Natural killer cell (primary cell): Measurements from ENCODE around the gene LTN1. TPM values are rescaled to one million over a fixed set of nuclear protein-coding genes. Genes with fewer than 3 reads are reported as not detected.

Experiments used
- ATAC-seq, 3 donors: fragments of 150-1000 bp in 2 of 3; fragments of 200-7000 bp in 1 of 3; cut with Tn5 transposase; 1 replicate in 1 of 3; 2 replicates in 2 of 3; pipeline ENCODE4 v1.10.0; 2021; ENCODE audit warnings: mild to moderate bottlenecking in 2 of 3, moderate library complexity in 2 of 3
- DNase-seq, 2 donors: peaks; one replicate each; pipeline versions ENCODE4 v3.0.0 to v3.0.0-alpha.2; 2013 to 2021; ENCODE audit warnings: mixed read lengths in 1 of 2
- H3K27ac ChIP-seq: one replicate; pipeline ENCODE4 v1.5.1; 2013; ENCODE audit warnings: mild to moderate bottlenecking, low read length
- H3K27me3 ChIP-seq: one replicate; pipeline ENCODE4 v1.6.1; 2013; ENCODE audit warnings: low read length; ENCODE audit not compliant: control insufficient read depth, insufficient read depth
- H3K36me3 ChIP-seq: one replicate; pipeline ENCODE4 v1.6.1; 2013; ENCODE audit warnings: low read length; ENCODE audit not compliant: control insufficient read depth, insufficient read depth
- H3K4me1 ChIP-seq: one replicate; pipeline ENCODE4 v1.6.1; 2013; ENCODE audit warnings: low read length; ENCODE audit not compliant: control insufficient read depth, insufficient read depth
- H3K4me3 ChIP-seq: one replicate; pipeline ENCODE4 v1.5.1; 2013; ENCODE audit warnings: low read length
- H3K9me3 ChIP-seq: one replicate; pipeline ENCODE4 v1.6.1; 2013; ENCODE audit warnings: low read length; ENCODE audit not compliant: control insufficient read depth, insufficient read depth
- H3K27ac Mint-ChIP-seq, 2 donors: one replicate each; pipeline ENCODE4 v1.8.0; 2022; ENCODE audit warnings: mild to moderate bottlenecking in 2 of 2, mixed read lengths in 2 of 2, moderate library complexity in 1 of 2
- H3K27me3 Mint-ChIP-seq, 2 donors: one replicate each; pipeline ENCODE4 v1.8.0; 2022; ENCODE audit warnings: low read depth in 2 of 2, mixed read lengths in 2 of 2
- H3K36me3 Mint-ChIP-seq: one replicate; pipeline ENCODE4 v1.8.0; 2022; ENCODE audit warnings: mixed read lengths
- H3K4me1 Mint-ChIP-seq, 2 donors: one replicate each; pipeline ENCODE4 v1.8.0; 2022; ENCODE audit warnings: mixed read lengths in 2 of 2
- H3K4me3 Mint-ChIP-seq: one replicate; pipeline ENCODE4 v1.8.0; 2022; ENCODE audit warnings: mild to moderate bottlenecking, moderate library complexity, mixed read lengths
- H3K9me3 Mint-ChIP-seq, 2 donors: one replicate each; pipeline ENCODE4 v1.8.0; 2022; ENCODE audit warnings: mixed read lengths in 2 of 2
- WGBS: methylation state at CpG from one replicate; pipeline ENCODE4 v1.1.7; 2013; ENCODE audit warnings: missing lambda C conversion rate; ENCODE audit not compliant: insufficient coverage; 5-methylcytosine and 5-hydroxymethylcytosine counted together
- intact Hi-C: fragments of 100-400 bp; cut with micrococcal nuclease; formaldehyde crosslinking; loops from one replicate; pipeline ENCODE4 v1.14.2; 2022
- total RNA-seq, 4 donors: library from RNA; stranded (reverse); fragments of 120-200 nt in 1 of 4; gene quantifications; one replicate each; pipeline versions ENCODE4 v1.2.3 to v1.2.4, GENCODE V29; 2013 to 2022
- TF ChIP-seq, protein P1 (sequence below): fragments of 200-600 bp; IDR thresholded peaks from one replicate; pipeline ENCODE4 v1.8.0; 2022; ENCODE audit warnings: antibody characterized with exemption

Gene LTN1, protein sequence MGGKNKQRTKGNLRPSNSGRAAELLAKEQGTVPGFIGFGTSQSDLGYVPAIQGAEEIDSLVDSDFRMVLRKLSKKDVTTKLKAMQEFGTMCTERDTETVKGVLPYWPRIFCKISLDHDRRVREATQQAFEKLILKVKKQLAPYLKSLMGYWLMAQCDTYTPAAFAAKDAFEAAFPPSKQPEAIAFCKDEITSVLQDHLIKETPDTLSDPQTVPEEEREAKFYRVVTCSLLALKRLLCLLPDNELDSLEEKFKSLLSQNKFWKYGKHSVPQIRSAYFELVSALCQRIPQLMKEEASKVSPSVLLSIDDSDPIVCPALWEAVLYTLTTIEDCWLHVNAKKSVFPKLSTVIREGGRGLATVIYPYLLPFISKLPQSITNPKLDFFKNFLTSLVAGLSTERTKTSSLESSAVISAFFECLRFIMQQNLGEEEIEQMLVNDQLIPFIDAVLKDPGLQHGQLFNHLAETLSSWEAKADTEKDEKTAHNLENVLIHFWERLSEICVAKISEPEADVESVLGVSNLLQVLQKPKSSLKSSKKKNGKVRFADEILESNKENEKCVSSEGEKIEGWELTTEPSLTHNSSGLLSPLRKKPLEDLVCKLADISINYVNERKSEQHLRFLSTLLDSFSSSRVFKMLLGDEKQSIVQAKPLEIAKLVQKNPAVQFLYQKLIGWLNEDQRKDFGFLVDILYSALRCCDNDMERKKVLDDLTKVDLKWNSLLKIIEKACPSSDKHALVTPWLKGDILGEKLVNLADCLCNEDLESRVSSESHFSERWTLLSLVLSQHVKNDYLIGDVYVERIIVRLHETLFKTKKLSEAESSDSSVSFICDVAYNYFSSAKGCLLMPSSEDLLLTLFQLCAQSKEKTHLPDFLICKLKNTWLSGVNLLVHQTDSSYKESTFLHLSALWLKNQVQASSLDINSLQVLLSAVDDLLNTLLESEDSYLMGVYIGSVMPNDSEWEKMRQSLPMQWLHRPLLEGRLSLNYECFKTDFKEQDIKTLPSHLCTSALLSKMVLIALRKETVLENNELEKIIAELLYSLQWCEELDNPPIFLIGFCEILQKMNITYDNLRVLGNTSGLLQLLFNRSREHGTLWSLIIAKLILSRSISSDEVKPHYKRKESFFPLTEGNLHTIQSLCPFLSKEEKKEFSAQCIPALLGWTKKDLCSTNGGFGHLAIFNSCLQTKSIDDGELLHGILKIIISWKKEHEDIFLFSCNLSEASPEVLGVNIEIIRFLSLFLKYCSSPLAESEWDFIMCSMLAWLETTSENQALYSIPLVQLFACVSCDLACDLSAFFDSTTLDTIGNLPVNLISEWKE (N-terminal part only)
- total RNA-seq: 10 to 100 TPM; 33.7 to 43.1 (median 35.0) TPM
- total RNA-seq (2013): 51.5 TPM

DNA sequence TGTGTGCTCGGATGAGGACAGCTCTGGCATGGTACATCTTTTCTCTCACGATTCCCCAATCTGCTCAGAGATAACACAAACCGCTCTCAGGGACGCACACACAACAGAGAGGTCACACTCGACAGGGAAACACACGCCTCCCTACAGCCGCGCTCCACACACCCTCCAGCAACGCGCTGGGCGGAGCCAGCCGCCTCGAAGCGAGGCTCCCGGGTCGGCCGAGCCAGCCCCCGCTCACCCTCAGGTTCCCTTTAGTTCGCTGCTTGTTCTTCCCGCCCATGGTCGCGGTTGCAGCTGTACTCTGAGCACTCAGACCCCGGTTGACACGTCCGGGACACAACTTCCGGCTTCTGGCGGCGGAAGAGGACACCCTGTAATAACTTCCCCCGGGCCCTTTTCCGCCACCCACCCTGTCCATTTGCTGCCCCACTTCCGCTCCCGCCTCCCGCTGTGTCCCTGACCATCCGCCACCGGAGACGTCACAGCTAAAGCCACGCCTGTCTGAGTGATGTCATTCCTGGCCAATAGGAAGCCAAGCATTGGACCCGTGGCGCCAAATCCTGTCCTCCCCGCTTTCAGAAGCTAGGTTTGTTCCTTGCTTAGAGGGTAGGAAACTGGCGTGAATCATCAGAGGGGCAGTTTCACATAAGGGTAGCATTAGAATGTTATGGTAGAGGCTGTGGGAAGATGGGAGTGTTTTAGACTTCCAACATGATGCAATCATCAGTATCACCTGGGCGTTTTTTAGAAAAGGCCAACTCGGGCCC lies at the start of gene LTN1:
TSS of gene LTN1 (minus strand) at position 352 of the 767 bp plus-strand sequence. CDS start at position 280, 72 bp downstream.
- H3K9me3 ChIP-seq: no peaks in the 10 kb centered on the region
- Mint-ChIP-seq H3K9me3 (no peaks in the 10 kb centered on the region), H3K36me3 (no peaks in the 10 kb centered on the region), H3K27ac (peak within 1 kb of the TSS; percentile 95 to 98), H3K4me1 (peaks cover 29 to 36% of the 10 kb centered on the region in 2 donors), H3K27me3 (no peaks in the 10 kb centered on the region), H3K4me3 (peak within 1 kb of the TSS; percentile 99)
- H3K36me3 ChIP-seq: no peaks in the 10 kb centered on the region
- TF ChIP-seq, protein P1, sequence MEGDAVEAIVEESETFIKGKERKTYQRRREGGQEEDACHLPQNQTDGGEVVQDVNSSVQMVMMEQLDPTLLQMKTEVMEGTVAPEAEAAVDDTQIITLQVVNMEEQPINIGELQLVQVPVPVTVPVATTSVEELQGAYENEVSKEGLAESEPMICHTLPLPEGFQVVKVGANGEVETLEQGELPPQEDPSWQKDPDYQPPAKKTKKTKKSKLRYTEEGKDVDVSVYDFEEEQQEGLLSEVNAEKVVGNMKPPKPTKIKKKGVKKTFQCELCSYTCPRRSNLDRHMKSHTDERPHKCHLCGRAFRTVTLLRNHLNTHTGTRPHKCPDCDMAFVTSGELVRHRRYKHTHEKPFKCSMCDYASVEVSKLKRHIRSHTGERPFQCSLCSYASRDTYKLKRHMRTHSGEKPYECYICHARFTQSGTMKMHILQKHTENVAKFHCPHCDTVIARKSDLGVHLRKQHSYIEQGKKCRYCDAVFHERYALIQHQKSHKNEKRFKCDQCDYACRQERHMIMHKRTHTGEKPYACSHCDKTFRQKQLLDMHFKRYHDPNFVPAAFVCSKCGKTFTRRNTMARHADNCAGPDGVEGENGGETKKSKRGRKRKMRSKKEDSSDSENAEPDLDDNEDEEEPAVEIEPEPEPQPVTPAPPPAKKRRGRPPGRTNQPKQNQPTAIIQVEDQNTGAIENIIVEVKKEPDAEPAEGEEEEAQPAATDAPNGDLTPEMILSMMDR: no peak
- intact Hi-C loops: loop anchor here (1.0 to 2.0 kb wide), 3 partner anchors 10 to 80 kb away; partner anchors contain the start of genes CCT8 and USP16
- WGBS: 2% methylated on average over 43 of the region's 43 CpGs
- peak within 1 kb of the TSS; percentile 90 for H3K27ac ChIP-seq
- H3K4me3 ChIP-seq: peak within 1 kb of the TSS; percentile 89
- DNase-seq (peak; percentile 99 to 100), ATAC-seq (peak; percentile 94 to 99 (median 95))
- peaks cover 10% of the 10 kb centered on the region for H3K4me1 ChIP-seq
- no peaks in the 10 kb centered on the region for H3K27me3 ChIP-seq

GRCh38 chr21:29034678-29035077 lies 42.0 kb upstream of the LTN1 start:
- Mint-ChIP-seq H3K36me3 (peaks cover 12% of the 10 kb centered on the region), H3K9me3 (no peaks in the 10 kb centered on the region), H3K27ac (no peak overlapping the region), H3K27me3 (no peaks in the 10 kb centered on the region), H3K4me1 (peaks cover 0 to 12% of the 10 kb centered on the region in 2 donors), H3K4me3 (no peak overlapping the region)
- no peak overlapping the region for H3K4me3 ChIP-seq
- peaks cover 82% of the 10 kb centered on the region for H3K36me3 ChIP-seq
- H3K4me1 ChIP-seq: no peaks in the 10 kb centered on the region
- WGBS: 56% methylated on average over 1 of the region's 1 CpG
- DNase-seq (no peak), ATAC-seq (no peak)
- no peaks in the 10 kb centered on the region for H3K27me3 ChIP-seq
- TF ChIP-seq, protein P1: no peak
- H3K27ac ChIP-seq: no peak overlapping the region
- no peaks in the 10 kb centered on the region for H3K9me3 ChIP-seq
- intact Hi-C loops: no loop called here

DNA sequence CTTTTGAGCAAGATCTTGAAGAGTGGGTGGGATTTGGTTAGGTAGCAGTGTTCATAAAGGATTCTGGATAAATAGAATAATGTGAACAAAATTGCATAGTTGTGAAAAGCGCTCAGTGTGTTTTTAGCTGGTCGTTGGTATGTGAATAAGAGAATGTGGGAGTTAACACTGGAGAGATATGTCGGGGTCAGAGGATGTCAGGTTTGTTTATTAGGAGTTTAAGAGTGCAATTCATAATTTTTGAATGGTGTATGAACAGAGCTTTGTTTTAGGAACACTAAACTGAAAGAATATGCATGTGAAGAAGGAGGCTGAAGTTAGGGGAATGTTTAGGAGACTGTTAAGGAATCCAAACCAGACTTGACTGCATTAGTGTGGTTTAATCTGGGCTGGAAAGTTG lies 41.2 kb upstream of the LTN1 start:
- WGBS: 96% methylated on average over 3 of the region's 3 CpGs
- H3K9me3 Mint-ChIP-seq: no peaks in the 10 kb centered on the region
- intact Hi-C loops: no loop called here

More for the DNA sequence above, 41.2 kb upstream of the LTN1 start:
- ATAC-seq (no peak), DNase-seq (no peak)
- Mint-ChIP-seq H3K27me3 (no peaks in the 10 kb centered on the region), H3K27ac (peak overlapping the region in 1 of 2 donors; percentile 8), H3K36me3 (peaks cover 12% of the 10 kb centered on the region), H3K4me1 (peaks cover 0 to 12% of the 10 kb centered on the region in 2 donors), H3K4me3 (no peak overlapping the region)
- Histone ChIP-seq H3K4me1 (no peaks in the 10 kb centered on the region), H3K4me3 (no peak overlapping the region), H3K9me3 (no peaks in the 10 kb centered on the region), H3K36me3 (peaks cover 78% of the 10 kb centered on the region), H3K27ac (no peak overlapping the region), H3K27me3 (no peaks in the 10 kb centered on the region)
- TF ChIP-seq, protein P1: no peak
